ENCODE data around the gene BPIFB2.

Gene BPIFB2

DNA sequence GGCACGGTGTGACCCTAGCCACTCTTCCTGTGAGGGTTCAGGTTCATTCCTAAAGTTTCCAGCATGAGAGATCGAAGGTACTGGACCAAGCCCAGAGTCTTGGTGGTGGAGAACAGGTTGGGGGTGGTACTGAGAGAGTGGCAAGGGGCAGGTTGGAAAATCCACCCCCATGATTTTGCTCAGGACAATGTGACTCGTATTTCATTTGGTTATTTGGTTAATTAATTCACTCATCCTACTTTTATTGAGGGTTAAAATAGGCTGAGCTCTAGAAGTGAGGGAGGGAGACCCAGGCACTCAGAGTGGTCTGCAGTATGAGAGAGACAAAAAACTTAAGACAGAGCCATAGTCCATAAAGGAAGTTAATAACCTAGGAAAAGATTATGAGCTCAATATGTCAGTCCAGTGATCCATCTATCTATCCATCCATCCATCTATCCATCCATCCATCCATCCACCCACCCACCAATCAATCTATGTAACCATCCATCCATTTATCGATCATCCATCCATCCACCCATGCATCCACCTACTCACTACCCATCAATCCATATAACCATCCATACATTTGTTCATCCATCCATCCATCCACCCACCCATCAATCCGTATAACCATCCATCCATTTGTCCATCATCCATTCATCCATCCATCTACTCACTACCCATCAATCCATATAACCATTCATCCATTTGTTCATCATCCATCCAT lies 17.3 kb downstream of the BPIFB2 start:
- TF ChIP-seq CTCF (IDR thresholded peaks at IDR 0.05; ENCODE audit: low read depth, low read length, missing control alignments) = no peak
- no peak overlapping the region for H3K4me3 ChIP-seq (ENCODE audit: low read depth, low read length)
- in situ Hi-C loops (cut with HindIII; ENCODE audit: low sequenced_read_pairs) = no loop called here
- no peak for DNase-seq (ENCODE audit: low read depth)

DNA sequence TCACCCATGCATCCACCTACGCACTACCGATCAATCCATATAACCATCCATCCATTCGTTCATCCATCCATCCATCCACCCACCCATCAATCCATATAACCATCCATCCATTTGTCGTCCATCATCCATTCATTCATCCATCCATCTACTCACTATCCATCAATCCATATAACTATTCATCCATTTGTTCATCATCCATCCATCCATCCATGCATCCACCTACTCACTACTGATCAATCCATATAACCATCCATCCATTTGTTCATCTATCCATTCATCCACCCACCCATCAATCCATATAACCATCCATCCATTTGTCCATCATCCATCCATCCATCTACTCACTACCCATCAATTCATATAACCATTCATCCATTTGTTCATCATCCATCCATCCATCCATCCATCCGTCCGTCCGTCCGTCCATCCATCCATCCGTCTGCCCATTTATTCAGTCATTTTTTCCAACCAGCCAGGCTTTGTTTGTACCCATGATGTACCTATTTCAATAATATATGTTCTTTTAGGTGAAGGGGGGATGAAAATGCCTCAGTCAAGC lies 17.9 kb downstream of the BPIFB2 start:
- DNase-seq (ENCODE audit: low read depth) = no peak
- no peak overlapping the region for H3K4me3 ChIP-seq (ENCODE audit: low read depth, low read length)
- in situ Hi-C loops (cut with HindIII; ENCODE audit: low sequenced_read_pairs) = no loop called here
- TF ChIP-seq CTCF (IDR thresholded peaks at IDR 0.05; ENCODE audit: low read depth, low read length, missing control alignments) = no peak

DNA sequence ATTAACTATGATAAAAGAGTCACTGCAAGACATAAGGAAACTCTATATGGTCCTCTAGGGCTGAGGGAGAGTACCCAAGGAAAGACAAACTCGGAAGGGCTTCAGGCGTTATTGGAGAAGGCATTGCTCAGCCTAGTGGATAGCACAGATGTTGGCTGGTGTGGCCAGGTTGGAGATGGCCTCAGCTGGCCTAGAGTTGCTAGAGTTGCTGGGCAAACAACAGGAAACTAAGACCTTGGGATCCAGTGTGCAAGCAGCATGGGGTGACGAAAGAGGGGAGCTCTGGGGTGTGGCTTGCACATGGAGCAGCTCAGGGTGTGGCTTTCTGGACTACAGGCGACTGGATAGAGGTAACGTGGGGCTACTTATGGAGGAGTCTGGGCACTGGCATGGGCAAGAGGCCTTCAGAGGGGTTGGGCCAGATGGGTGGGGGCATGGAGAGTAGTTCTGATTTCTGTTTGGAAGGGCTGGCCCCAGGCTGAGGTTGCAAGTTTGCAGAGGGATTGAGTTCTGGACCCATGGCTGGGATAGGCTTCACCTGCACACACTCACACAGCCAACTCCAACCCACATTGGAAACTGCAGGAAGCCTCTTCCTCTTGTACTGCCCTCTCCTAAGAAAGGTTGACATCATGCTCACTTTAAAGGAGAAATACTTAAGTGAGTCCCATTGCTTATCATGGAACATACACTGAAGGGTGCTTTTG lies 18.7 kb downstream of the BPIFB2 start:
- TF ChIP-seq CTCF (IDR thresholded peaks at IDR 0.05; ENCODE audit: low read depth, low read length, missing control alignments) = no peak
- no peak for DNase-seq (ENCODE audit: low read depth)
- in situ Hi-C loops (cut with HindIII; ENCODE audit: low sequenced_read_pairs) = no loop called here
- no peak overlapping the region for H3K4me3 ChIP-seq (ENCODE audit: low read depth, low read length)

DNA sequence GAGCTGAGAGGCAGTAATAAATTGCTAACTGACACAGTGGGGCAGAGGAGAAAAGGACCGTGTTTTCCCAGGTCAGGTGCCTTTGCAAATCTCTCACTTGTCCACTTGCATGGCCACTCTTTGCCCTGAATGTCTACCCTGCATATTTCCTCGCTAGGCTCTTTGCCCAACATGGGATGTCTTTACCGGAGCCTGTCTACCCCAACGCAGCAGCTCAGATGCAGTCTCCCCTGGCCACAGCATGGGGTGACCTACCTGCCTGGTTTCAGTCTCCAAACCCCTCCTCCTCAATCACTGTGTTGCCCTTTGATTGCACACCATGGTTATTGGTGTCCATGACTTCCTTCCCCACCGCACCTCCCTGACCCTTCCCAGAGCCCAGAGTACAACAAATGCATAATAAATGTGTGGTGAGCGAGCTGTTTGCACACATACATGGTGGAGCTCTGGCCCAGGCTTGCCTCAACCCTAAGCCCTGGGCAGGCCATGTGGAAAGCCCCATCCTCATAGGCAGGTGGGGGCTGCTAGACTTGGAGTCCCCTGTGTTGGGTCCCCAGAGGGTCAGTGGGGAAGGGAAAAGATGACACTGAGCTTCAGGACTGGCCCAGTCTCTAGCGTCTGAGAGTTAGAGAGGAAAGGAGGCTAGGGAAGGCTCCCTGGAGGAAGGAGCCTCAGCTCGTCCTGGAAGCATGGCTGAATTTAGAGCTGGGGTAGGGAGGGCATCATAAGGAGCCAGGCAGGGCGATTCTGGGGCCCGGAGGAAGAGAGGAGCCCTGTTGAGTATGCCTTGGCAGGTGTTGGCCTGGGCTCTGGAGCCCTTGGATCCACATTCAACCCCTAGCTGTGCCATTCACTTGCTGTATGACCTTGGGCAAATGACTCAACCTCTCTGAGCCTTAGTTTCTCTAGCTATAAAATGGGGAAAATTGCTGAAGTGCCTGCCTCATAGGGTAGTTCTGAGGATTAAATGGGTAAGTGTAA lies 19.6 kb downstream of the BPIFB2 start:
- no peak for DNase-seq (ENCODE audit: low read depth)
- no peak overlapping the region for H3K4me3 ChIP-seq (ENCODE audit: low read depth, low read length)
- in situ Hi-C loops (cut with HindIII; ENCODE audit: low sequenced_read_pairs) = no loop called here
- TF ChIP-seq CTCF (IDR thresholded peaks at IDR 0.05; ENCODE audit: low read depth, low read length, missing control alignments) = no peak

GRCh38 chr20:33027769-33028751 lies 20.6 kb downstream of the BPIFB2 start:
- in situ Hi-C loops (cut with HindIII; ENCODE audit: low sequenced_read_pairs) = no loop called here
- no peak overlapping the region for H3K4me3 ChIP-seq (ENCODE audit: low read depth, low read length)
- no peak for DNase-seq (ENCODE audit: low read depth)
- TF ChIP-seq CTCF (IDR thresholded peaks at IDR 0.05; ENCODE audit: low read depth, low read length, missing control alignments) = no peak
